Endothelial cell of umbilical vein (primary cell): ENCODE data around the gene HES3. TPM values are rescaled to one million over a fixed set of nuclear protein-coding genes. Genes with fewer than 3 reads are reported as not detected.

Source experiments
- BruUV-seq: library from RNA; stranded (reverse); fragments of 400-500 nt; replicated peaks from 2 replicates; lab custom pipeline; 2021; lab: Mats Ljungman, UMichigan
- CTCF ChIA-PET: fragments of 300-600, 350-600 bp; sonication (Branson Sonifier 250); formaldehyde crosslinking; loops from one replicate; lab custom pipeline; 2021; ENCODE audit warnings: antibody characterized with exemption, inconsistent platforms; lab: Charles Lee
- POLR2A ChIA-PET: fragments of 300-600, 350-600 bp; sonication (Branson Sonifier 250); formaldehyde crosslinking; loops from one replicate; lab custom pipeline; 2021; ENCODE audit warnings: antibody characterized with exemption, inconsistent platforms; lab: Charles Lee
- DNase-seq: peaks from one replicate; pipeline ENCODE4 v3.0.0-alpha.2; 2011; ENCODE audit warnings: low read depth, low spot score
- FAIRE-seq: peaks from 2 replicates; lab custom pipeline; 2011; peaks lifted over from hg19 to GRCh38; lab: Jason Lieb, UNC
- H2AFZ ChIP-seq: 2 replicates; pipeline ENCODE4 v1.6.0; 2012; ENCODE audit warnings: low read depth, low read length, control low read depth, inconsistent platforms
- H3K27ac ChIP-seq: 2 replicates; pipeline ENCODE4 v1.5.1; 2011; ENCODE audit warnings: low read depth, mild to moderate bottlenecking, control low read depth, low read length, moderate library complexity; ENCODE audit not compliant: insufficient read depth
- H3K27me3 ChIP-seq, 2 experiments: 2 replicates each; pipeline versions ENCODE4 v1.6.0 to v1.6.1; 2011; ENCODE audit warnings: low read length in 2 of 2, mixed read lengths in 1 of 2; ENCODE audit not compliant: control insufficient read depth in 2 of 2, insufficient read depth in 2 of 2
- H3K36me3 ChIP-seq, 2 experiments: 2 replicates in 1 of 2; 3 replicates in 1 of 2; pipeline ENCODE4 v1.5.1; 2011; ENCODE audit warnings: low read length in 2 of 2, mild to moderate bottlenecking in 1 of 2, moderate library complexity in 1 of 2; ENCODE audit not compliant: control insufficient read depth in 2 of 2, insufficient read depth in 2 of 2; ENCODE audit errors: extremely low read depth in 1 of 2
- H3K4me1 ChIP-seq: 3 replicates; pipeline ENCODE4 v1.5.1; 2011; ENCODE audit warnings: mild to moderate bottlenecking, low read length; ENCODE audit not compliant: control insufficient read depth, insufficient read depth; ENCODE audit errors: extremely low read depth
- H3K4me2 ChIP-seq: 2 replicates; pipeline ENCODE4 v1.6.1; 2011; ENCODE audit warnings: low read length, control low read depth, mixed read lengths; ENCODE audit not compliant: insufficient read depth
- H3K4me3 ChIP-seq, 3 experiments: fragments of 200-600 bp in 1 of 3; sonication (generic), shearing (Covaris generic) in 1 of 3; replicated peaks in 1 of 3; 2 replicates each; pipeline ENCODE4 v1.5.1; 2011 to 2016; ENCODE audit warnings: control low read depth in 3 of 3, low read length in 3 of 3, mild to moderate bottlenecking in 2 of 3, inconsistent platforms in 1 of 3, low read depth in 1 of 3, moderate library complexity in 1 of 3; ENCODE audit not compliant: insufficient read depth in 1 of 3
- H3K79me2 ChIP-seq: 2 replicates; pipeline ENCODE4 v1.6.0; 2012; ENCODE audit warnings: low read length, inconsistent platforms; ENCODE audit not compliant: control insufficient read depth, insufficient read depth
- H3K9ac ChIP-seq: replicated peaks from 2 replicates; pipeline ENCODE3; 2011; ENCODE audit warnings: low read length, control low read depth; ENCODE audit not compliant: insufficient read depth; ENCODE audit errors: extremely low read depth
- H3K9me1 ChIP-seq: replicated peaks from 3 replicates; pipeline ENCODE4 v1.6.0; 2011; ENCODE audit warnings: mild to moderate bottlenecking, low read length; ENCODE audit not compliant: control insufficient read depth, insufficient read depth; ENCODE audit errors: extremely low read depth
- H3K9me3 ChIP-seq: replicated peaks from 2 replicates; pipeline ENCODE4 v1.5.1; 2012; ENCODE audit warnings: low read length, inconsistent platforms; ENCODE audit not compliant: control insufficient read depth, insufficient read depth
- H4K20me1 ChIP-seq: replicated peaks from 2 replicates; pipeline ENCODE3; 2011; ENCODE audit warnings: mild to moderate bottlenecking, low read length; ENCODE audit not compliant: control insufficient read depth, insufficient read depth; ENCODE audit errors: extremely low read depth
- EZH2 ChIP-seq: IDR thresholded peaks from 2 replicates; pipeline ENCODE4 v1.6.1; 2012; ENCODE audit warnings: borderline replicate concordance, low read depth, mild to moderate bottlenecking, moderate library complexity, low read length, inconsistent platforms; ENCODE audit not compliant: severe bottlenecking
- FOS ChIP-seq: IDR thresholded peaks from 2 replicates; pipeline ENCODE4 v1.6.1; 2011; ENCODE audit warnings: mild to moderate bottlenecking, low read length, moderate library complexity, borderline replicate concordance; ENCODE audit not compliant: insufficient read depth
- GATA2 ChIP-seq: IDR thresholded peaks from 2 replicates; pipeline ENCODE4 v1.7.0; 2011; ENCODE audit warnings: low read depth, mild to moderate bottlenecking, moderate library complexity, mixed read lengths, low read length; ENCODE audit not compliant: insufficient read length, insufficient read depth
- JUN ChIP-seq: IDR thresholded peaks from 2 replicates; pipeline ENCODE4 v1.6.1; 2011; ENCODE audit warnings: borderline replicate concordance, low read depth; ENCODE audit not compliant: insufficient read length, insufficient read depth
- MYC ChIP-seq: IDR thresholded peaks from one replicate; pipeline ENCODE4 v1.6.1; 2011; ENCODE audit warnings: mild to moderate bottlenecking, low read depth, low read length
- POLR2A ChIP-seq: IDR thresholded peaks from 2 replicates; pipeline ENCODE4 v1.6.1; 2012; ENCODE audit warnings: low read depth, mild to moderate bottlenecking, control low read depth, low read length
- POLR2AphosphoS5 ChIP-seq: IDR thresholded peaks from 2 replicates; pipeline ENCODE4 v1.6.1; 2012; ENCODE audit warnings: low read depth, mild to moderate bottlenecking, control low read depth, low read length, moderate library complexity; ENCODE audit not compliant: insufficient read depth
- dilution Hi-C: fragments of 300-500 bp; cut with MboI; formaldehyde crosslinking; loops from one replicate; pipeline ENCODE4 v1.15.0; 2019; ENCODE audit warnings: low sequenced_read_pairs; ENCODE audit not compliant: extremely low pct_ligation_motif_present
- intact Hi-C: fragments of 100-400 bp; cut with micrococcal nuclease; formaldehyde crosslinking; loops from one replicate; pipeline ENCODE4 v1.10.0; 2022
- polyA plus RNA-seq, 4 experiments: library from polyadenylated mRNA; depleted of rRNA in 3 of 4; stranded (reverse) in 3 of 4; unstranded in 1 of 4; fragments of >200 nt; gene quantifications; 2 replicates each; pipeline versions ENCODE4 v1.2.1 to v1.2.3, GENCODE V29; 2011 to 2012; ENCODE audit warnings: missing spikeins in 1 of 4
- total RNA-seq: library from RNA; stranded (reverse); gene quantifications from 2 replicates; pipeline ENCODE4 v1.2.3, GENCODE V29; 2021
- TF ChIP-seq, protein P1 (sequence below): IDR thresholded peaks from 2 replicates; pipeline ENCODE4 v1.6.1; 2011; ENCODE audit not compliant: insufficient read depth, insufficient read length
- TF ChIP-seq, protein P2 (sequence below), 2 donors: IDR thresholded peaks; 1 replicate in 1 of 2; 2 replicates in 1 of 2; pipeline ENCODE4 v1.5.1; 2011; ENCODE audit warnings: low read length in 2 of 2, mild to moderate bottlenecking in 2 of 2, moderate library complexity in 2 of 2, control low read depth in 1 of 2, inconsistent platforms in 1 of 2, low read depth in 1 of 2; ENCODE audit not compliant: insufficient read depth in 1 of 2; ENCODE audit errors: extremely low read depth in 1 of 2

HES3 gene
- total and polyA plus RNA-seq, 2 donors (not counting 3 experiments of a cell fraction or from before 2014, with no cell fraction given): not detected

DNA sequence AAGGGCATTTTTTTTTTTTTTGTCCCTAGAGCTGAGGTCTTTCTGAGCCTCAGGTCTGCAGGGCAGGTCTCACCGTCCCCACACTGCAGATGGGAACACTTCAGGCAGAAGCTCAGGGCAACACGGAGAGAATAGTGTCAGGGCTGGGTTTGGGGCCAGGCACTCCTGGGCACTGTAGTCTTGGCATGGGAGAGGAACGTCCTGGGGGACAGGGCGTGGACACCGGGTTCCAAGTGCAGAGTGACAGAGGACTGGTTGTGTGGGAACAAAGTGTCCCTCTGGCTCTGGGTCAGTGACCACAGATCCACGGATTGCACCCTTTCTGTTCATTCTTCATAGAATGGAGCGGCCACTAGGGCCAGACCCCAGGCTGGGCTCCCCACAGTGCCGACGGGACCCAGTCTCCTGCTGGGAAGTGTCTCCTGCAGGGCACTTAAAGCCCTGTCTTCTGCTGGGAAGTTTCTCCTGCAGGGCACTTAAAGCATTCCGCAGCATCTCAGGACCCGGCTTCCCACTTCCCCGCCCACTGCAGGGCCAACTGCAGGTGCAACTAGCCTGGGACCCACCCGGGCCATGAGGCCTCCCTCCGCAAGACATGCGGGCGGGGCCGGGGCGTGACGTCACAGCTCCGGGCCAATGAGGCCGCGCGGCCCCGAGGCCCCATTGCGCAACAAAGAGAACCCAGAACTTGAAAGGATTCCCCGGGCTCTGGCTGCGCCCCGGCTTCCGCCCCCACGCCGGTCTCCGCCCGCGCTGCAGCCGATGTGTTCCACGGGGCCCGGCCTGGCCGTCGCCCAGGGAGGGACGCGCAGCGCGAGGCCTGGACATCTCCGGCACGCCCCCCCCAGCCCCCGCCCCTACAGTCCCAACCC is 15.7 kb downstream of the HES3 start:
- H3K9ac ChIP-seq: no peak overlapping the region
- DNase-seq (peak; percentile 64), FAIRE-seq (peak; percentile 55)
- H3K9me1 ChIP-seq: no peaks in the 10 kb centered on the region
- POLR2A ChIA-PET: interaction anchor here (0.5 kb wide), 1 partner anchor 76 kb away, joined by 6 read pairs; no protein-coding TSS in a partner anchor
- peak overlapping the region; percentile 16 for H2AFZ ChIP-seq
- intact Hi-C loops: loop anchor here (1.0 to 5.0 kb wide), 3 partner anchors 13 to 163 kb away; partner anchors contain the start of gene ESPN
- CTCF ChIA-PET: interaction anchor here (1.3 to 3.6 kb wide), 5 partner anchors 10 to 84 kb away, joined by 3 to 21 read pairs (median 3); no protein-coding TSS in a partner anchor
- H3K4me3 ChIP-seq: peak overlapping the region in 1 of 3 experiments; percentile 55
- H3K4me1 ChIP-seq: no peaks in the 10 kb centered on the region
- H3K36me3 ChIP-seq: no peaks in the 10 kb centered on the region
- H3K27ac ChIP-seq: no peak overlapping the region
- no peaks in the 10 kb centered on the region for H3K27me3 ChIP-seq
- no TSS peak for BruUV-seq
- no peaks in the 10 kb centered on the region for H3K9me3 ChIP-seq
- dilution Hi-C loops: no loop called here
- no peaks in the 10 kb centered on the region for H3K79me2 ChIP-seq
- TF ChIP-seq POLR2AphosphoS5 (no peak), MYC (no peak), JUN (no peak), GATA2 (no peak), EZH2 (no peak), FOS (no peak), POLR2A (no peak)
- TF ChIP-seq, protein P1, sequence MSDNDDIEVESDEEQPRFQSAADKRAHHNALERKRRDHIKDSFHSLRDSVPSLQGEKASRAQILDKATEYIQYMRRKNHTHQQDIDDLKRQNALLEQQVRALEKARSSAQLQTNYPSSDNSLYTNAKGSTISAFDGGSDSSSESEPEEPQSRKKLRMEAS: no peak
- TF ChIP-seq, protein P2, sequence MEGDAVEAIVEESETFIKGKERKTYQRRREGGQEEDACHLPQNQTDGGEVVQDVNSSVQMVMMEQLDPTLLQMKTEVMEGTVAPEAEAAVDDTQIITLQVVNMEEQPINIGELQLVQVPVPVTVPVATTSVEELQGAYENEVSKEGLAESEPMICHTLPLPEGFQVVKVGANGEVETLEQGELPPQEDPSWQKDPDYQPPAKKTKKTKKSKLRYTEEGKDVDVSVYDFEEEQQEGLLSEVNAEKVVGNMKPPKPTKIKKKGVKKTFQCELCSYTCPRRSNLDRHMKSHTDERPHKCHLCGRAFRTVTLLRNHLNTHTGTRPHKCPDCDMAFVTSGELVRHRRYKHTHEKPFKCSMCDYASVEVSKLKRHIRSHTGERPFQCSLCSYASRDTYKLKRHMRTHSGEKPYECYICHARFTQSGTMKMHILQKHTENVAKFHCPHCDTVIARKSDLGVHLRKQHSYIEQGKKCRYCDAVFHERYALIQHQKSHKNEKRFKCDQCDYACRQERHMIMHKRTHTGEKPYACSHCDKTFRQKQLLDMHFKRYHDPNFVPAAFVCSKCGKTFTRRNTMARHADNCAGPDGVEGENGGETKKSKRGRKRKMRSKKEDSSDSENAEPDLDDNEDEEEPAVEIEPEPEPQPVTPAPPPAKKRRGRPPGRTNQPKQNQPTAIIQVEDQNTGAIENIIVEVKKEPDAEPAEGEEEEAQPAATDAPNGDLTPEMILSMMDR (IDR thresholded peaks at IDR 0.05; ENCODE audit: extremely low read depth in 1 of 2, insufficient read depth in 1 of 2, low read depth in 1 of 2, low read length in 2 of 2): no peak
- H4K20me1 ChIP-seq: no peaks in the 10 kb centered on the region
- H3K4me2 ChIP-seq: no peak overlapping the region
